ENCODE results near the gene TRAF3. TPM values are rescaled to one million over a fixed set of nuclear protein-coding genes. Genes with fewer than 3 reads are reported as not detected.

Gene TRAF3
- polyA plus RNA-seq, 3 donors = 16.2 to 18.2 (median 16.9) TPM

- DNase-seq (ENCODE audit: extremely low read depth in 1 of 11, low read depth in 9 of 11, low spot score in 4 of 11) = no peak
Observed at GRCh38 chr14:102949062-102949800, 172.0 kb downstream of the TRAF3 start.

DNA sequence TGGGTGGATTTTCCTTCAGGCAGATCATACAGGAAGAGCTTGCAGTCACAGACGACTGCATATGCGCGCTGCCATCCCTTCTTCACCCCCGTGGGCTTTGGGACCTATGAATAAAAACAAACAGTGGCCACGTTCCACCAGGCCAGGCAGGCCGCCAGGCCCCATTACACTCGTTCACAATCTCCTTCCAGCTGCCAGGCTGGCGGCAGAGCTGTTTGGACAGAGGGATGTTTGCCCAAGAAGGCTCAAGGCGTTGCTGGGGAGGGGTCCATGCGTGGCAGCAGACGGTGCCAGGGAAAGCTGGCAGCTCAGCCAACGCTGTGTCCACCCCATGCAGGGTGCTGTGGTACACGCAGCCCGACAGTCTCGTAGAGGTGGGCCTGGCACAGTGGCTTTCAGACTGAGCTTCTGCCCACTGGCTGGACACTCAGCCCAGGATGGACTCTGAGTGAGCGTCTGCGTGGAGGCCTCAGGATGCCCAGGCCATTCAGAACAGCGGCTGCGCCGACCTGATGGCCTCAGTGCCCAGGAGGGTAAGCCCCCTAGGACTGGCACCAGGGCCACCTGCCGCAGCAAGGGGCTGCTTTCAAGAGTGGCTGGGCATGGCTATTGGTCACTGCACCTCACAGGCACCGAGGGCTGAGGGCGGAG, 172.7 kb downstream of the TRAF3 start:
- no peak for DNase-seq (ENCODE audit: extremely low read depth in 1 of 11, low read depth in 9 of 11, low spot score in 4 of 11)

- DNase-seq (ENCODE audit: extremely low read depth in 1 of 11, low read depth in 9 of 11, low spot score in 4 of 11) = no peak
Observed at GRCh38 chr14:102951034-102951433, 173.8 kb downstream of the TRAF3 start.

DNA sequence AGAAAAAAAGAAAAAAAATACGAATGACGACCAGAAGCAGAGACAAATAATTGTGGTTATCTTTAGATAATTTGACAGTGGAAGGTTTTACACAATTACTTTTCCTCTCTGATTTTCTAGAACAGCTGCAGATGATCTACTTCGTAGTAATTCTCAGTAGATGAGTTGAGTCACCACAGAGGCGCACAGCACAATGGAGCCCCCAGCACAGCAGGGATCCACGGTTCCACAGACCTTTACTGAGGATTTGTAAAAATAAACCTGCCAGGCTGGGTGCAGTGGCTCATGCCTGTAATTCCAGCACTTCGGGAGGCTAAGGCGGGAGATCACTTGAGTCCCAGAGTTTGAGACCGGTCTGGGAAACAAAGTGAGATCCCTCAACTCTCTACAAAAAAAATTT, 174.6 kb downstream of the TRAF3 start:
- no peak for DNase-seq (ENCODE audit: extremely low read depth in 1 of 11, low read depth in 9 of 11, low spot score in 4 of 11)

DNA sequence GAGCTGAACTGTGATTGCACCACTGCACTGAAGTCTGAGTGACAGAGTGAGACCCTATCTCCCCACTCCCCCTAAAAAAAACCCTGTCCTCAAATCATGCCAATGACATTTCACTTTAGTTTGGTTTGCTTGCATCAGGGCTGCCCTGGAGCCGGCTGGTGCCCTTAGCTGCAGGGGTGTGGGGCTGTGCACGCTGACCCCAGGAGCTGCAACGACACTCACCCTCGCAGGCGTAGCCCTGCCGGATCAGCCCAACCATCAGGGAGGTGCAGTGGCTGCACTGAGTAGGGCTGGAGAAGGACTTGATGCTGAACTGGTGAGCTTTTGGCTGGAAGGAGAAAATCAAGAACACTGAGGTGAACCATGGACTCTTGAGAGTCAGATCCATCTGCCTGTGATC, 175.0 kb downstream of the TRAF3 start:
- no peak for DNase-seq (ENCODE audit: extremely low read depth in 1 of 11, low read depth in 9 of 11, low spot score in 4 of 11)

DNA sequence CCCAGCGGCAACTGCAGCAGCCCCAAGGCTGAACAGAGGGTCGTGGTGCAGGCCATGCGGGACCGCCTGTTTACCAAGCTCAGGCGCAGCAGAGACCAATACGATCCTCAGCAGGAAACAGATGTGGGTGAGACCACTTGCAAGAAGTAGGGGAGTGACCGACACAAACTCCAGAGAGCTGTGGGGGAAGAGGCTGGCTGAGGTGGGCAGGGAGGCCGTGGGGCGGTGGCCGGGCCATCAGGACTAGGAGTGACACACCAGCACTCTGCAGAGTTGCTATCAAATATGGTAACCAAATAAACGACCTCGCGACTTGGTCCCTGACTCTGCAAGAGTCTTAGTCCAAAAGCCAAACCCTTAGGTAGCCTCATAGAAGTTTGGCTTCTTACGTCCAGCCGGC, 175.9 kb downstream of the TRAF3 start:
- no peak for DNase-seq (ENCODE audit: extremely low read depth in 1 of 11, low read depth in 9 of 11, low spot score in 4 of 11)

- DNase-seq (ENCODE audit: extremely low read depth in 1 of 11, low read depth in 9 of 11, low spot score in 4 of 11) = no peak
Observed at GRCh38 chr14:102954081-102954789, 177.0 kb downstream of the TRAF3 start.

DNA sequence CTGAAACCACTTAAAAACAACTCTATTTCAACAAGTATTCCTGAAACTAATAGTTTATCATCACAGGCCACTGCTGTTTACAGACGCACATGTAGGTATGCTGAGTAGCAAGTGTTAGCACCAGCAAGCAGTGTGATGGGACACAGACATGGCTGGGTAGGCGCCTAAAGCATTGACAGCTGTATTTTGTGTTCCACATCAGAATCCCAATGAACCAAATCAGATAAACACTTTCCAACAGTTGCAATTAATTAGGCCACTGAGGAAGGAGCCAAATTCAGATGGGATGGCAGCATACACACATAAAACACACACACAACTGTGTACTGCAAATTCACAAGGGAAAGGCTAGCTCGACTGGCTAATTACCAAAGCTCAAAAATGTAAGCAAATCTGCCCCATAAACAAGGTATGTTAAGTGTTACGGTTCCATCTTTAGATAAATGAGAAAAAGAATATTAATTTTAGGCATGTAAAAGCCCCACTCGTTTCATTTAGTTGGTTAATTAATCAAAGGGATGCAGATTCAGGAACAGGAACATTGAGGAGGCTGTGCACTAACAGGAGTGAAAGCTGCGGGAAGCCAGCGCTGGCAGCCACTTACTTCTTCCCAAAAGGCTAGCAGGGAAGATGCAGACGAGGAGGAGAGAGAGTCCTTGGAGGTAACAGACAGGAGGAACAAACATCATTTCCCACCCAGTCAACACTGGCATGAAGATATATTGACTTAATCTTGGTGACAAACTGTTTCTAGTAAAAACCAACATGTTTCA, 178.6 kb downstream of the TRAF3 start:
- DNase-seq (ENCODE audit: extremely low read depth in 1 of 11, low read depth in 9 of 11, low spot score in 4 of 11) = no peak

- no peak for DNase-seq (ENCODE audit: extremely low read depth in 1 of 11, low read depth in 9 of 11, low spot score in 4 of 11)
Observed at GRCh38 chr14:102957222-102957621, 180.0 kb downstream of the TRAF3 start.

GRCh38 chr14:102958461-102958860, 181.2 kb downstream of the TRAF3 start:
- no peak for DNase-seq (ENCODE audit: extremely low read depth in 1 of 11, low read depth in 9 of 11, low spot score in 4 of 11)

Other genes starting within 250 kb of the TRAF3 start
- gene RCOR1, start 184.8 kb upstream of the TRAF3 start, polyA plus RNA-seq (ENCODE audit: insufficient read length in 3 of 3) = 10 to 100 TPM; 35.8 to 43.1 (median 38.0) TPM
- 10 to 100 TPM; 19.9 to 52.1 (median 42.7) TPM for gene AMN, start 145.2 kb downstream of the TRAF3 start, polyA plus RNA-seq (ENCODE audit: insufficient read length in 3 of 3)

Measured in renal cortex interstitium (tissue), 11 donors.